Activated T-cell treated with anti-CD3 and anti-CD28 coated beads for 4 hours (primary cell): ENCODE measurements around the gene ESRRA.

ENCODE experiments used
- DNase-seq: peaks from one replicate; pipeline ENCODE4 v3.0.0-alpha.2; 2020

Gene ESRRA

DNA sequence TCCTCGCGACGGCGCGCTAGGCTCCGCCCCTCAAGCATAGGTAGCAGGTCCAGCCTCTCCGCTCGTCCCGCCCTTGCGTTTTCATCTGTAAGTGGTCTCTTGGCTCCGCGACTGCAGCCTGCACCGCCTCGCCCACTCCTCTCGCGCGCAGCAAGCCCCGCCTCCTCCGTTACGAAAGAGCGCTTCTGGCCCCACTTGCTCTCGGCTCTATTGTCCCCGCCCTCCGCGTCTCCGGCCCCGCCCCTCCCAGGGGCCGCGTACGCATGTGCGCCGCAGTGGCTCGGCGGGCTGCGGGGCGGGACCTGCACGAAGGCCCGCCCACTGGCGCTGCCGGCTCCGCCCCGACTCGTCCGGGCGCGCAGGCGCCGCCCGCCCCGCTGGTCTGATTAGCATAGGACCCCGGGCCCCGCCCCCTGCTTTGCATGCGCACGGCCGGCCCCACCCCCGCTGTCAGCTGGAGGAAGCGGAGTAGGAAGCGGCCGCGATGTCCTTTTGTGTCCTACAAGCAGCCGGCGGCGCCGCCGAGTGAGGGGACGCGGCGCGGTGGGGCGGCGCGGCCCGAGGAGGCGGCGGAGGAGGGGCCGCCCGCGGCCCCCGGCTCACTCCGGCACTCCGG lies at the start of gene ESRRA:
ESRRA (plus strand) TSS at position 450 of the 616 bp plus-strand sequence. CDS start 1,656 bp downstream, outside the sequence.
- peak; percentile 100 for DNase-seq

DNA sequence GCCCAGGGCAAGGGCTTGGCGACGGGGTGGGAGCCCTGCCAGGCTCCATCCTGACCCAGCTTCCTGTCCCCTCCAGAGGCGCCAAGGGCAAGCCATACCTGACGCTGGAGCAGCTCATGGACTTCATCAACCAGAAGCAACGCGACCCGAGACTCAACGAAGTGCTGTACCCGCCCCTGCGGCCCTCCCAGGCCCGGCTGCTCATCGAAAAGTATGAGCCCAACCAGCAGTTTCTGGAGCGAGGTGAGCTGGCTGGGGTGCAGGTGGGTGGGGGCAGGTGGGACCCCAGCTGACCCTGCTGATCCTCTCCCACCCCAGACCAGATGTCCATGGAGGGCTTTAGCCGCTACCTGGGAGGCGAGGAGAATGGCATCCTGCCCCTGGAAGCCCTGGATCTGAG lies 49.0 kb upstream of the ESRRA start:
- DNase-seq: no peak

DNA sequence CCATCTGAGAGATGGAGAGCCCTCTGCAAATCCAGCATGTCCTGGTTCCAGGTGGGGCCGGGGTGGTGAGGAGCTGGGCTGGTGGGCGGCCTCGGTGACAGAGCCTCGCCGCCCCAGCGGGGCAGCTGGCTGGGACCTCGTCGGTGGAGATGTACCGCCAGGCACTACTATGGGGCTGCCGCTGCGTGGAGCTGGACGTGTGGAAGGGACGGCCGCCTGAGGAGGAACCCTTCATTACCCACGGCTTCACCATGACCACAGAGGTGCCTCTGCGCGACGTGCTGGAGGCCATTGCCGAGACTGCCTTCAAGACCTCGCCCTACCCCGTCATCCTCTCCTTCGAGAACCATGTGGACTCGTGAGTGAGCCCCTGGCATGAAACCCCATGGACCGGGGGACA lies 47.0 kb upstream of the ESRRA start:
- no peak for DNase-seq

DNA sequence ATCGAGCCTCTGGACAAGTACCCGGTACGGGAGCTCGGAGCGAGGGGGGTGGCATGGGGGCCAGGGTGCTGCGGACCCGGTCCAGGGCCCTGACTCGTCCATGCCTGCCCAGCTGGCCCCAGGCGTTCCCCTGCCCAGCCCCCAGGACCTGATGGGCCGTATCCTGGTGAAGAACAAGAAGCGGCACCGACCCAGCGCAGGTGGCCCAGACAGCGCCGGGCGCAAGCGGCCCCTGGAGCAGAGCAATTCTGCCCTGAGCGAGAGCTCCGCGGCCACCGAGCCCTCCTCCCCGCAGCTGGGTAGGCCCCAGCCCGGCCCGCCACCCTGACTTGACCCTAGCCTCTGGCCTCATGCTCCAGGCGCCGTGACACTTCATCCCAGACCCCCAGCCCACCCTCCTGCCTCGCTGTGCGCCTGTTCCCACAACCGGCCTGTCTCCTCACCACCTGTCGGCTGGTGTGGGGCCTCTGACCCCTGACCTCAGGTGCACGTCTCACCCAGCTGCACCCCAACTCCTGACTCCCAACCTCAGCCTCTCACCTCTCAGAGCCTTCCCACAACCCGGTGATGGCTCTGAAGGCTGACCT lies 46.3 kb upstream of the ESRRA start:
- no peak for DNase-seq

DNA sequence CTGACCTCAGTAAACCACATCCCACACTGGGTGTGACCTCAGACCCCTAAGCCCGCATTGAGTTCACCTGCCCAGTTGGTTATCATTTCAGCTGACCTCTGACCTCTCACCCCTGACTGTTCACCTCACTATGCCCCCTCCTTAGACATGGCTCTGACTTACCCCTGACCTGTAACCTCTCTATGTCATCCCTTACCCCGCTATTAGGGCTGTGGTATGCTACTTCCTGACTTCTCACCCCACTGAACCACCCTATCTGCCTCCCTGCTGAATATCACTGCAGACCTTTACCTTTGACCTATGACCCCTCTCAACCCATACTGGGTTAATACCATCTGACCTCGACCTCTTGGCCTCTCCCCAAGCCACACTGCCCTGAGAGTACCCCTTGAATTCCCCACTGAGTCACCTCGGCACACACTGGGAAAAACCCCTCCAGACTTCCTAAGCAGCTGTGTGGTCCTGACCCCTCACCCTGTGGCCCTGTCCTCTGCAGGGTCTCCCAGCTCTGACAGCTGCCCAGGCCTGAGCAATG lies 45.7 kb upstream of the ESRRA start:
- DNase-seq: no peak

DNA sequence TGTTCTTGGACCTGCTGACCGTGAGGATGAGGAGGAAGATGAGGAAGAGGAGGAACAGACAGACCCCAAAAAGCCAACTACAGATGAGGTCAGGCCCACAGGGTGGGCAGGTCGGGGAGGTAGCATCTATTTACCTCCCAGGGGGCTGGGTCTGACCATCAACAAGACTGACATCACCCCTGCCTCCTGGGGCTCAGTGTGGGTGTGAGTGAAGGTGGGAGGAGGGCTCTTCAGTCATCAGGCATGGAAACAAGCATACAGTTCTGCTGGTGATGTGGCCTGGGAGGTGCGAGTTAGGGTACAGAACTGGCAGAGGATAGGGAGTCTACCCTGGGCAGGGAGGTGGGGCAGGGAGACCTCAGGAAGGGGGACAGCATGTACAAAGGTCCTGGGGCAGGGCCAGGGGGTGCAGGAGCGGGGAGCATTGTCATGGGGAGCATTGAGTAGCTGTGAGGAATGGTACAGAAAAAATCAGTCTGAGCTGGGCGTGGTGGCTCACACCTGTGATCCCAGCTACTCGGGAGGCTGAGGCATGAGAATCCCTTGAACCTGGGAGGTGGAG lies 45.1 kb upstream of the ESRRA start:
- no peak for DNase-seq

DNA sequence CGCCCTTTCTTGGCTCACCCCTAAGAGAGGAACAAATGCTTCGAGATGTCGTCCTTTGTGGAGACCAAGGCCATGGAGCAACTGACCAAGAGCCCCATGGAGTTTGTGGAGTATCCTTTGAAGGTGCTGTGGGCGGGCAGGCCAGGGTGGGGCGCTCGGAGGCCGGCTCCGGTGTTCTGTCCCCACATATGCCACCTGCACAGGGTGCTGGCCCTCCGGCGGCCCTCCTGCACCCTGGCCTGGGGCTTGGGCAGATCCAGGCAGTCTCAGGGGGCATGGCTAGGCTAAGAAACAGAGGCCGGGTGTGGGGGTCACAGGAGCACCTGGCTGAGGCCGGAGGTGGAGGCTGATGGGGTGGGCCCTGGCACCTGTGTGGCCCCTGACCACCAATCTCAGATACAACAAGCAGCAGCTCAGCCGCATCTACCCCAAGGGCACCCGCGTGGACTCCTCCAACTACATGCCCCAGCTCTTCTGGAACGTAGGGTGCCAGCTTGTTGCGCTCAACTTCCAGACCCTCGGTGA lies 43.7 kb upstream of the ESRRA start:
- no peak for DNase-seq

DNA sequence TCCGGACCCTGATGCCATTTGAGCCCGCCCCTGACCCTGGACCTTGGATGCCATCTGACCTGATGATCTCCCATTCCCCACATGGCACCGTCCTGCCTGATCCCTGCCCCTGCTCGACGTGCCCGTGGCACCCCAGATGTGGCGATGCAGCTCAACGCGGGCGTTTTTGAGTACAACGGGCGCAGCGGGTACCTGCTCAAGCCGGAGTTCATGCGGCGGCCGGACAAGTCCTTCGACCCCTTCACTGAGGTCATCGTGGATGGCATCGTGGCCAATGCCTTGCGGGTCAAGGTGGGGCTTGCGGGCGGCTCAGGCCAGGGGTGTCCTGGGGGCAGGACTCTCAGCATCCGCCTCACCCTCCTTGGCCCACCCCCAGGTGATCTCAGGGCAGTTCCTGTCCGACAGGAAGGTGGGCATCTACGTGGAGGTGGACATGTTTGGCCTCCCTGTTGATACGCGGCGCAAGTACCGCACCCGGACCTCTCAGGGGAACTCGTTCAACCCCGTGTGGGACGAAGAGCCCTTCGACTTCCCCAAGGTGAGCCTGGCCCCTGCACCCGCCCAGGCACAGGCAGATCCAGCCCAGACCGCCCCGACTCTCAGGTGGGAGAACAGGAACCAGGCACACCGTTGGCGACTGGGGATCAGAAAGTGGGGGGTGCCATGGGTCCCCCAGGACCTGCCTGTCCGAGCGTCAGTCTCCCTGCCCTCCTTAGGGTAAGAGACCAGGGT lies 42.9 kb upstream of the ESRRA start:
- no peak for DNase-seq

DNA sequence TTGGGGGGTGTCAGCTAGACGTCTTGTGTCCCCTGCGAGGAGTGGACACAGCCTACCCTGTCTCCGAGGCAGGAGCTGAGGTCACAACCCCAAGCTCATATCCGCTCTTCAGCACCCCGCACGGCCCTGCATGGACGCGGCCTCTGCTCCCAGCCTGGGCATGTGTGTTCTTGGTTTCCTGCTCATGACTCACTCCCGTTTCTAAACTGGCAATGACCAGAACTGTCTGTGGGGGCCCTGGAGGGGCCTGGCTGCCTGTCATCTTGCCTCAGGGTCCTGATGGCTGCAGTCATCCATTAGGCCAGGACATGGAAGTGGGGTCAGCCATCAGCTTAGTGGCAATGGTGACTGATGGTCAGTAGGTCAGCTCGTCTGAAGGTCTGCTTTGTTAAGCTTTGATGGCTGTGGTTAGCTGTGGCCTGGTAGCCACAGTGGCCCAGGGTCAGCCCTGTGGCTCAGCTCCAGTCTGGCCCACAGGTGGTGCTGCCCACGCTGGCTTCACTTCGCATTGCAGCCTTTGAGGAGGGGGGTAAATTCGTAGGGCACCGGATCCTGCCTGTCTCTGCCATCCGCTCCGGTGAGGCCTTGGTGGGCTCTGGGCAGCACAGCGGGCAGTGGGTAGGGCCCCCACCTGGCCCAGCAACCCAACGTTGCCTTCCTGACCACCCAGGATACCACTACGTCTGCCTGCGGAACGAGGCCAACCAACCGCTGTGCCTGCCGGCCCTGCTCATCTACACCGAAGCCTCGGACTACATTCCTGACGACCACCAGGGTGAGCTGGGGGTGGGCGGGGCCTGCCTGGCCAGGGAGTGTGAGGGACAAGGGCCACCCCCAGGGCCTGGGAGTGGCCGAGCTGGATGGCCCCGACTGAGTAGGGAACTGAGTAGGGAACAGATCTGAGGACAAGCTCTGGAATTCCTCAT lies 42.0 kb upstream of the ESRRA start:
- no peak for DNase-seq

DNA sequence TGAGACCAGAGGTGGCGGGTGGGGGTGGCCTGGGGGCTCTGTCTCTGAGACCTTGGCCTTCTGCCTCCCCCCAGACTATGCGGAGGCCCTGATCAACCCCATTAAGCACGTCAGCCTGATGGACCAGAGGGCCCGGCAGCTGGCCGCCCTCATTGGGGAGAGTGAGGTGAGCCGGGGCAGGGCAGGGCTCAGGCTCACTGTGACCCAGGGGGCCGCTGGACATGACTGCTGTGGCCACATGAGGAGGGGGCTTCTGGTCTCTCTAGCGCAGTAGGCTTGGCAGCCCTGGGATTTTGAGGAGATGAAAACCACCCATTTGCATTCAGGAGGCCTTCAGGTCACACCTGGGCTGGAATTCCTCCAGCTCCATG lies 41.4 kb upstream of the ESRRA start:
- DNase-seq: no peak

DNA sequence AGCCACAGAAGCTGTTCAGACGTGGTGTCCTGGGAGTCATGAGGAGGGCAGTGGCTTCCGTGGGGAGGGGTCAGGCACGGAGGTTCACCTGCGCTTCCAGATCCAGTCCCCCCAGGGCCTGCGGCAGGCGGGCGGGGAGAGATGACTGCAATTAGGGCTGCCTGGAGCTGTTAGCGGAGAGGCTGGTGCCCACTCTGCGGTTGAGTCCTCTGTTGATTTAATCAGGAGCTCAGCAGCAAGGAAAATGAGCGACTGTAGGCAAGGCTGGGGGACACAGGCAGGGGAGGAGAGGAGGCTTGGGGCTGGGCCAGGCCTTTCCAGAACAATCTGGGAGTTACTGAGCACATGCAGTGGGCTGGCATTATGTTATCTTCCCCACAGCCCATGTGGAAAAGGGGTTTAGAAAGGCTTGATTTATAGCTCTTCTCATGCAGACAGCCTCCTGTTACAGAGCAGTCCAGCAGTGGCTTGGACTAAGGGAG lies 40.9 kb upstream of the ESRRA start:
- DNase-seq: no peak

DNA sequence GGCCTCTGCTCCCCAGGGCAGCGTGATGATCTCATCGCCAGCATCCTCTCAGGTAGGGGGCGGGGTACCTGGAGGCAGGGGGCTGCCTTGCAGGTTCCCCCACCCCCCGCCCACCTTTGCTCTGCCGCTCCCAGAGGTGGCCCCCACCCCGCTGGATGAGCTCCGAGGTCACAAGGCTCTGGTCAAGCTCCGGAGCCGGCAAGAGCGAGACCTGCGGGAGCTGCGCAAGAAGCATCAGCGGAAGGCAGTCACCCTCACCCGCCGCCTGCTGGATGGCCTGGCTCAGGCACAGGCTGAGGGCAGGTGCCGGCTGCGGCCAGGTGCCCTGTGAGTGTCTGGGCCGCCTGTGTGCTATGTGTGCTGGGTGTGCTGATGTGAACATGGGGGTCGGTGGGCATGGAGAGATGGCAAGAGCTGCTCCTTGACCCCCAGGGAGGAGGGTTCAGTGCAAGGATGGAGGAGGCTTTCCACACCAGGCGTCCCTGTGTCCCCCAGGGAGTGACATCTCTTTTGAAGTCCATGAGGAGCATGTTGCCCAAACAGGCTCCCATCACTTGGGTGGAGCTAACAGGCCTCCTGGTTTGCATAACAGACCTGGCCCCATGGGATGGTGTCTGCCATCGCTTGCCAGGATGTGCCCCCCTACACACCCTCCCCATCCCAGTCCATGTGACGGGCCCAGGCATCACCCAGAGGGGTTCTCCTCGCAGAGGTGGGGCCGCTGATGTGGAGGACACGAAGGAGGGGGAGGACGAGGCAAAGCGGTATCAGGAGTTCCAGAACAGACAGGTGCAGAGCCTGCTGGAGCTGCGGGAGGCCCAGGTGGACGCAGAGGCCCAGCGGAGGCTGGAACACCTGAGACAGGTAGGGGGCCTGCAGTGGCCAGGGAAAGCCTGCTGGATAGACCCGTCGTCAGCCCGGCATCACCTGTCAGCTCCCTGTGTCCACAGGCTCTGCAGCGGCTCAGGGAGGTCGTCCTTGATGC lies 39.9 kb upstream of the ESRRA start:
- no peak for DNase-seq

DNA sequence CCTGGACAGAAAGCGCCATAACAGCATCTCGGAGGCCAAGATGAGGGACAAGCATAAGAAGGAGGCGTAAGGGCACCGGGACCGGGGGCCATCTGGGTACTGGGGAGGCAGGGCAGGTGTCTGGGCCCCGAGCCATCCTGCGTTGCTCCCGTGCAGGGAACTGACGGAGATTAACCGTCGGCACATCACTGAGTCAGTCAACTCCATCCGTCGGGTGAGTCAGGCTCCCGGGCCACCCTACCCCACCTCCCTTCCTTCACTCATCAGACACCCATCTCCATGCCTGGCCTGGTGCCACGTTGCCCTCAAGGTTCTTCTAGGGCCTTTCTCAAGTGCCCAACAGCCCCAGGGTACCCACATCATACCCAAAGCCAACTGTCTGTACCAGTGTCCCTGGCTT lies 39.0 kb upstream of the ESRRA start:
- DNase-seq: no peak

DNA sequence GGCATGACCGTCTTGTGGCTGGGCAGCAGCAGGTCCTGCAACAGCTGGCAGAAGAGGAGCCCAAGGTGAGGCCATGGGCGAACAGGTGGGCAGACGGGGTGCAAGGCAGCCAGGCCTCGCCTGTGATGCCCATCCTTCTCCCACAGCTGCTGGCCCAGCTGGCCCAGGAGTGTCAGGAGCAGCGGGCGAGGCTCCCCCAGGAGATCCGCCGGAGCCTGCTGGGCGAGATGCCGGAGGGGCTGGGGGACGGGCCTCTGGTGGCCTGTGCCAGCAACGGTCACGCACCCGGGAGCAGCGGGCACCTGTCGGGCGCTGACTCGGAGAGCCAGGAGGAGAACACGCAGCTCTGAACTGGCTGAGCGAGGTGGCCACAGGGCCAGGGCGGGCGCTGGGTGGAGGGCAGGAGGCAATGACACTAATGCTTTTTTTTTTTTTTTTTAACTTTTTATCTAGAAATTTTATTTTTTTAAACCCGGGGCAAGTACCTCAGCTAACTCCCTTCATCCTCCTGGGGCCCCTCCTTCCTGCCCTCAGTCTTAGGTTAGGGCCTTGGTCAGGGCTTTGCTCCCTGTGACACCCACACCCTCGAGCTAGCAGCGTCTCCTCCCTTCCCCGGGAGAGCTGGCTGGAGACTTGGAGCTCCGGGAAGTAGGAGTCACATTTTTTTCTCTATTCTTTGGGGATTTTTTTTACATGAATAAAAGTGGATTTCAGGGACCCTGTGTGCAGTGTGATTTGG lies 37.9 kb upstream of the ESRRA start:
- no peak for DNase-seq

DNA sequence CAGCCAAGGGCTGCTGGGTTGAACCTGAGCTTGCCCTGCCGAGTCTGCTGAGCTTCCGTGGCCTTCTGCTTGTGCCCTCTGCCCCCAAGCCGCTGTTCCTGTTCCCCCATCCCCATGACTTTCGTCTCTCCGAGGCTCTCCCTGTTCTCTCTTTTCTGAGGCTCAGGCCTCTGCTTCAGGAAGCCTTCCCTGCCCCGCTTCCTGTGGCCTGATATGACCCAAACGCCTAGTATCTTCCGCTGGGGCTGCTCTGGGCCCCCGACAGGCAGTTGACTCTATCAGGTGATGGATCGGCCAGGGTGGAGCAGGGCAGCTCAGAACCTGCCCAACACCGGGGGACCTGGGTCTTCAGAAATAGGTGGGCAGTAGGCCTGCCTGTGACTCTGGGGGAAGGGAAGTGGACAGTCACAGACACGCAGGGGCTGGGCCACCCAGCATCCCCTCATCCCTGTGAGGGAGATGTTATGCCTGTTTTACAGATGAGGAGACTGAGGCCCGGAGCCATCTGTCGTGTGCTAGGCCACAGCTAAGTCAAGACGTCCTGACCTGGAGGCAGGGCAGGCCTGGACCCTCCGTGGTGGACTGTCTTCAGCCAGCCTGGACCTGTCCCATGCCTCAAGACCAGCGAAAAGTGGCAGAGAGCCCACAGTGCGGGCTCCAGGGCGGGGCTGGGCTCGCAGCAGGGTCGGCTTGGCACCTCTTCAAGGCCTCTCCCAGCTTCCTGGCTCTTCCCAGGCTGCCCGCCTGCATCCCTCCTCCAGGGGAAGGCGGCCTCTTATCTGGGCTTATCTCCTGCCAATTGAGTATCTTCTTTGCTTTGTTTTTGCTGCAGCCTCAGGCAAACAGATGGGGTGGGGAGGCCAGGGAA lies 37.1 kb upstream of the ESRRA start:
- no peak for DNase-seq

DNA sequence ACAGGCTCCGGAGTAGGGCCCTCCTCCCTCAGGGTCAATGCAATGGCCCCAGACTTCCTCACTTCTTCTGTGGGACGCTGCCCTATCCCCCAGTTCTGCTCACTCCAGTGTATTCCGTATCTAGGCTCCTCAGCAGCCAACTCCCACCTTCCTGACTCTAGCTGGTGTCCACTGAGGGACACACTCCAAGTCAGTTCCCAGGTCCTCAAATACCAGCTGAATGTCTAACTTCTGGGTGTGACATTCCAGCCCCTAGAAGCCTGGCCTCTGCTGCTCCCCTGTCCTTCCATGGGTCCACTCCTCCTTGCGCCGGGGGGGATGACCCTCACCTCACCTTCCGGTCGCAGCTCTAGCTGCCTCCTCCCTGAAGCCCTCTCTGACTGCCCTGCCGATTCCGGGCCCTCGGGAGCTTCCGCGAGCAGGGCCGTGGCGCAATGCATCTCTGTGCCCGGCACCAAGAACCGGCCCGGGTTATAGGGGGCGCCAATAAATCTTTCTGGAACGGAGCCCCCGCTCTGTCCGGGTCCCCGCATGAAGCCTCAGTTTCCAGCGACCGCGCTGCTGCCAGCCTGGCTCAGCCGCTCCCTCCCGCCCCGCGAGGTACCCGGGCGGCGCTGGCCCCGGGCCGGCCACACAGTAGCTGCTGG lies 36.3 kb upstream of the ESRRA start:
- DNase-seq: no peak

DNA sequence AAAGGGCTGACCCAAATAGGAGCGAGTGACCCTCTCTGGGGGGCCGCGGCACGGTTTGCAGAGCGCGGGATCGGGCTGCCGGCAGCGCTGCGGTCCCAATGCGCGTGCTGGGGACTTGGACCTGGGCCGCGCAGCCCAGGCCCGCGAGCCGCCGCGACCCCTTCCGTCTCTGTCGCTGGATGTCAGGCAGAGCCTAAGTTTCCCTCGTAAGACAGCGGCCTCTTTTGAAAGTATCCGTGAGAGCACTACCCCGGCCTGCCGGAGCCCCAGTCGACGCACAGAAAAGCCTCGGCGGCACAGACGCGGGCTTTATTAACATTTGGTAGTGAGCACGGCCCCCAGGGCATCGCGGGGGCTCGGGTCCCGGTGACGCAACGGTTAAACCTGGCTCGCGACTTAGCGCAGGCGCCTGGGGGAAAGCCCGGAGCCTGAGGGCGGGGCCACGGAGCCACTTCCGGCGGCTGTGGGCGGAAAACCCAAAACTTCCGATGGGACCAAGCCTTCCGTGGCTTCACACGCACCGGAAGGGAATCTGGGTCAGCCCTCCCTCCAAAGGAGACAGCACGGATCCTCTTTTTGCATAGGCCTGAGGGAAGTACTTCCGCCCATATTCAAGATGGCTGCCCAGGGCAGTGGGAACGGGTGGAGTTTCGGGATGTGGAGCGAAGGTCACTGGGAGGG lies 35.6 kb upstream of the ESRRA start:
- peak; percentile 96 for DNase-seq
